ENCODE results near the gene SLC8A3.

DNA sequence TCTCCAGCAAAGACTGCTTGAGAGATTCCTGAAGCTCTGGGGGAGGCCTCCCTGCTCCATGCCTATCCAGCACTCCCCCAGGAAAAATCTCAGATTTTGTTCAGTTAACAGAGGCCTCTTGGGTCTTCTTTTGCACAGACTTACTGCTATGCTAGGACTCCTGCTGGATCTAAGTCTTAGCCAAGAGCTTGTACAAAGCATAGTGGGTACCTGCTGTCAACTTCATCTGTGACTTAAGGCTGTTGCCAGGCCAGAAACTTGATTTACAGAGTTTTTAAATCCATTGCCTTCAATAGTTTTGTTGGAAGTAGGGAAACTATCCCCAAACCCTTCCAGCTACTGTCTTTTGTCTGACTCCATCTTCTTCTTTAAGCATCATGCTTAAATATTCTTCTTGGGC is 169.1 kb downstream of the SLC8A3 start:
- TF ChIP-seq CTCF (conservative IDR thresholded peaks at IDR 0.05; ENCODE audit: low read length) (no peak), EZH2phosphoT487 (IDR thresholded peaks at IDR 0.05; ENCODE audit: borderline replicate concordance) (no peak)

Data from Loucy (cell line).